ENCODE data around the gene EMP1. TPM values are rescaled to one million over a fixed set of nuclear protein-coding genes. Genes with fewer than 3 reads are reported as not detected.

Gene EMP1
- total and polyA plus RNA-seq, 9 of the 15 experiments (the other 6 are each of a cell fraction or from before 2014, with no cell fraction given) = 0.10 to 0.60 TPM; not detected in 7

- TF ChIP-seq, protein P1, sequence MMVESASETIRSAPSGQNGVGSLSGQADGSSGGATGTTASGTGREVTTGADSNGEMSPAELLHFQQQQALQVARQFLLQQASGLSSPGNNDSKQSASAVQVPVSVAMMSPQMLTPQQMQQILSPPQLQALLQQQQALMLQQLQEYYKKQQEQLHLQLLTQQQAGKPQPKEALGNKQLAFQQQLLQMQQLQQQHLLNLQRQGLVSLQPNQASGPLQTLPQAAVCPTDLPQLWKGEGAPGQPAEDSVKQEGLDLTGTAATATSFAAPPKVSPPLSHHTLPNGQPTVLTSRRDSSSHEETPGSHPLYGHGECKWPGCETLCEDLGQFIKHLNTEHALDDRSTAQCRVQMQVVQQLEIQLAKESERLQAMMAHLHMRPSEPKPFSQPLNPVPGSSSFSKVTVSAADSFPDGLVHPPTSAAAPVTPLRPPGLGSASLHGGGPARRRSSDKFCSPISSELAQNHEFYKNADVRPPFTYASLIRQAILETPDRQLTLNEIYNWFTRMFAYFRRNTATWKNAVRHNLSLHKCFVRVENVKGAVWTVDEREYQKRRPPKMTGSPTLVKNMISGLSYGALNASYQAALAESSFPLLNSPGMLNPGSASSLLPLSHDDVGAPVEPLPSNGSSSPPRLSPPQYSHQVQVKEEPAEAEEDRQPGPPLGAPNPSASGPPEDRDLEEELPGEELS (CRISPR knock-in tag; IDR thresholded peaks at IDR 0.05; ENCODE audit: borderline replicate concordance) = no peak
- TF ChIP-seq CBFB (CRISPR knock-in tag; IDR thresholded peaks at IDR 0.05) = no peak
- TF ChIP-seq SMARCB1 (IDR thresholded peaks at IDR 0.05; ENCODE audit: insufficient read length, low read depth) = no peak
- no peak for TF ChIP-seq HMGN3 (IDR thresholded peaks at IDR 0.05; ENCODE audit: borderline replicate concordance, extremely low read depth, insufficient read length, low read depth, low read length)
- TF ChIP-seq CBX2 (IDR thresholded peaks at IDR 0.05; ENCODE audit: insufficient read depth, low read length, poor library complexity, severe bottlenecking) = no peak
- no peak for TF ChIP-seq CHD7 (IDR thresholded peaks at IDR 0.05; ENCODE audit: low read depth, low read length)
Observed at GRCh38 chr12:13211859-13212664, 15.5 kb downstream of the EMP1 start (continued).
